Mesenchymal stem cell (in vitro differentiated cells and primary cell): ENCODE measurements around the gene MAPK1.
"Not testable (repeated sequence)": the region's sequence is repeated elsewhere in the genome, so short reads cannot be mapped to it uniquely, and the experiment has no call there.

ENCODE experiments used
- DNase-seq: peaks from one replicate; pipeline ENCODE4 v3.0.0-alpha.2; 2013
- H2AFZ ChIP-seq: one replicate; pipeline ENCODE4 v1.6.1; 2013; ENCODE audit warnings: low read depth, mild to moderate bottlenecking, control low read depth, inconsistent platforms, low read length, moderate library complexity
- H2AK5ac ChIP-seq: 2 replicates; pipeline ENCODE4 v1.6.1; 2013; ENCODE audit warnings: low read length, moderate library complexity, mild to moderate bottlenecking, inconsistent platforms; ENCODE audit not compliant: severe bottlenecking
- H2BK120ac ChIP-seq: one replicate; pipeline ENCODE4 v1.6.1; 2013; ENCODE audit warnings: low read depth, mild to moderate bottlenecking, inconsistent platforms, low read length, moderate library complexity
- H2BK12ac ChIP-seq, 2 experiments: one replicate each; pipeline ENCODE4 v1.6.1; 2013; ENCODE audit warnings: inconsistent platforms in 2 of 2, low read length in 2 of 2, mild to moderate bottlenecking in 2 of 2, moderate library complexity in 2 of 2, control low read depth in 1 of 2
- H2BK15ac ChIP-seq: one replicate; pipeline ENCODE4 v1.6.1; 2013; ENCODE audit warnings: mild to moderate bottlenecking, low read depth, inconsistent platforms; ENCODE audit not compliant: poor library complexity, severe bottlenecking
- H2BK5ac ChIP-seq: 2 replicates; pipeline ENCODE4 v1.6.1; 2013; ENCODE audit warnings: low read depth, mild to moderate bottlenecking, low read length, control low read depth, inconsistent platforms; ENCODE audit not compliant: poor library complexity, severe bottlenecking
- H3K14ac ChIP-seq, 2 experiments: one replicate each; pipeline ENCODE4 v1.6.1; 2013; ENCODE audit warnings: inconsistent platforms in 2 of 2, low read length in 2 of 2, control low read depth in 1 of 2, mild to moderate bottlenecking in 1 of 2, moderate library complexity in 1 of 2
- H3K18ac ChIP-seq, 2 experiments: one replicate each; pipeline ENCODE4 v1.6.1; 2013; ENCODE audit warnings: inconsistent platforms in 2 of 2, low read length in 2 of 2, control low read depth in 1 of 2, low read depth in 1 of 2, mild to moderate bottlenecking in 1 of 2
- H3K23ac ChIP-seq, 2 experiments: one replicate each; pipeline ENCODE4 v1.6.1; 2013; ENCODE audit warnings: inconsistent platforms in 2 of 2, low read length in 2 of 2, mild to moderate bottlenecking in 2 of 2, moderate library complexity in 2 of 2, control low read depth in 1 of 2
- H3K27ac ChIP-seq: 2 replicates; pipeline ENCODE4 v1.5.1; 2013; ENCODE audit warnings: mild to moderate bottlenecking, moderate library complexity, low read length, control low read depth, inconsistent platforms; ENCODE audit not compliant: poor library complexity, severe bottlenecking
- H3K27me3 ChIP-seq, 2 experiments: 2 replicates each; pipeline versions ENCODE4 v1.6.1 to v1.7.0; 2013; ENCODE audit warnings: low read length in 2 of 2, mild to moderate bottlenecking in 2 of 2, moderate library complexity in 2 of 2, control low read depth in 1 of 2, inconsistent platforms in 1 of 2; ENCODE audit not compliant: control insufficient read depth in 1 of 2, insufficient read depth in 1 of 2
- H3K36me3 ChIP-seq, 2 experiments: 2 replicates each; pipeline versions ENCODE4 v1.6.1 to v1.7.0; 2013; ENCODE audit warnings: low read length in 2 of 2, control low read depth in 1 of 2, inconsistent platforms in 1 of 2, low read depth in 1 of 2, mild to moderate bottlenecking in 1 of 2; ENCODE audit not compliant: insufficient read depth in 2 of 2, control insufficient read depth in 1 of 2
- H3K4ac ChIP-seq, 2 experiments: one replicate each; pipeline ENCODE4 v1.6.1; 2013; ENCODE audit warnings: inconsistent platforms in 2 of 2, low read length in 2 of 2, mild to moderate bottlenecking in 2 of 2, moderate library complexity in 2 of 2, control low read depth in 1 of 2, low read depth in 1 of 2
- H3K4me1 ChIP-seq: 2 replicates; pipeline ENCODE4 v1.6.1; 2013; ENCODE audit warnings: low read depth, low read length, control low read depth; ENCODE audit not compliant: control insufficient read depth, insufficient read depth
- H3K4me2 ChIP-seq: 2 replicates; pipeline ENCODE4 v1.6.1; 2013; ENCODE audit warnings: low read length, mild to moderate bottlenecking, inconsistent platforms; ENCODE audit not compliant: poor library complexity, severe bottlenecking
- H3K4me3 ChIP-seq, 2 experiments: 2 replicates each; pipeline versions ENCODE4 v1.5.1 to v1.7.0; 2013; ENCODE audit warnings: low read length in 2 of 2, mild to moderate bottlenecking in 2 of 2, control low read depth in 1 of 2, low read depth in 1 of 2; ENCODE audit not compliant: insufficient read depth in 1 of 2
- H3K79me1 ChIP-seq: replicated peaks from 2 replicates; pipeline ENCODE4 v1.6.1; 2013; ENCODE audit warnings: mild to moderate bottlenecking, control low read depth, low read length, inconsistent platforms; ENCODE audit not compliant: poor library complexity, severe bottlenecking
- H3K9ac ChIP-seq: 2 replicates; pipeline ENCODE4 v1.7.0; 2013; ENCODE audit warnings: mild to moderate bottlenecking, low read length, moderate library complexity
- H3K9me3 ChIP-seq: 2 replicates; pipeline ENCODE4 v1.7.0; 2013; ENCODE audit warnings: mild to moderate bottlenecking, low read length; ENCODE audit not compliant: control insufficient read depth
- H4K8ac ChIP-seq: one replicate; pipeline ENCODE4 v1.6.1; 2013; ENCODE audit warnings: inconsistent platforms, mild to moderate bottlenecking, low read length, moderate library complexity
- H4K91ac ChIP-seq: one replicate; pipeline ENCODE4 v1.6.1; 2013; ENCODE audit warnings: mild to moderate bottlenecking, low read length, inconsistent platforms
- WGBS: methylation state at CpG from one replicate; pipeline ENCODE4 v1.1.7; 2013; ENCODE audit warnings: mixed read lengths; 5-methylcytosine and 5-hydroxymethylcytosine counted together

MAPK1 gene

GRCh38 chr22:21719024-21719423 is 148.4 kb downstream of the MAPK1 start:
- Histone ChIP-seq H3K4me3 (no peak overlapping the region), H3K27ac (no peak overlapping the region), H3K9me3 (no peaks in the 10 kb centered on the region), H3K18ac (no peak overlapping the region), H3K36me3 (no peaks in the 10 kb centered on the region), H3K27me3 (peaks cover 0 to 7% of the 10 kb centered on the region in 2 experiments), H3K4me1 (peaks cover 1% of the 10 kb centered on the region), H3K23ac (no peak overlapping the region), H3K4ac (no peak overlapping the region), H2BK120ac (no peak overlapping the region), H3K9ac (no peak overlapping the region), H4K91ac (no peak overlapping the region), H2BK5ac (no peak overlapping the region), H3K14ac (no peak overlapping the region), H2AFZ (no peak overlapping the region), H3K4me2 (no peak overlapping the region), H2BK12ac (no peak overlapping the region), H4K8ac (no peak overlapping the region), H2AK5ac (no peak overlapping the region), H2BK15ac (no peak overlapping the region), H3K79me1 (no peaks in the 10 kb centered on the region)
- no peak for DNase-seq
- WGBS, result 84% methylated on average over 4 of the region's 4 CpGs

- Histone ChIP-seq H3K27me3 (peaks cover 0 to 11% of the 10 kb centered on the region in 2 experiments), H3K36me3 (no peaks in the 10 kb centered on the region), H3K18ac (no peak overlapping the region), H3K14ac (no peak overlapping the region), H3K9me3 (no peaks in the 10 kb centered on the region), H2BK5ac (no peak overlapping the region), H2AK5ac (no peak overlapping the region), H3K4me3 (no peak overlapping the region), H3K4me1 (peaks cover 1% of the 10 kb centered on the region), H3K23ac (no peak overlapping the region), H2BK120ac (no peak overlapping the region), H2BK12ac (no peak overlapping the region), H4K91ac (no peak overlapping the region), H3K4me2 (no peak overlapping the region), H3K9ac (no peak overlapping the region), H3K27ac (no peak overlapping the region), H2BK15ac (no peak overlapping the region), H2AFZ (no peak overlapping the region), H3K4ac (no peak overlapping the region), H3K79me1 (no peaks in the 10 kb centered on the region), H4K8ac (no peak overlapping the region)
- WGBS, result 75% methylated on average over 2 of the region's 4 CpGs
- DNase-seq, result no peak
These were observed 148.9 kb downstream of the MAPK1 start for GRCh38 chr22:21718499-21718898.

GRCh38 chr22:21716395-21717122 is 150.9 kb downstream of the MAPK1 start:
- not testable (repeated sequence) for H2AFZ ChIP-seq, H2BK120ac ChIP-seq, H3K4me2 ChIP-seq, H3K4me1 ChIP-seq, H2BK5ac ChIP-seq, H3K14ac ChIP-seq, H3K36me3 ChIP-seq, DNase-seq, H3K9me3 ChIP-seq, H2AK5ac ChIP-seq, H3K23ac ChIP-seq, H3K27ac ChIP-seq, H4K8ac ChIP-seq, H3K4ac ChIP-seq, H3K79me1 ChIP-seq, H3K9ac ChIP-seq, H2BK12ac ChIP-seq, H4K91ac ChIP-seq, H2BK15ac ChIP-seq, H3K4me3 ChIP-seq, H3K18ac ChIP-seq
- peaks cover 0 to 11% of the 10 kb centered on the region in 2 experiments for H3K27me3 ChIP-seq
- 95% methylated on average over 13 of the region's 15 CpGs for WGBS

- no peak overlapping the region for H2AK5ac ChIP-seq
- H3K4me3 ChIP-seq, result no peak overlapping the region
- H3K18ac ChIP-seq, result no peak overlapping the region
- no peak overlapping the region for H2AFZ ChIP-seq
- H3K9me3 ChIP-seq, result no peaks in the 10 kb centered on the region
- H3K36me3 ChIP-seq, result no peaks in the 10 kb centered on the region
- no peak overlapping the region for H3K23ac ChIP-seq
- H3K4me2 ChIP-seq, result no peak overlapping the region
- no peak overlapping the region for H3K4ac ChIP-seq
- no peak for DNase-seq
- H3K79me1 ChIP-seq, result no peaks in the 10 kb centered on the region
- no peak overlapping the region for H3K14ac ChIP-seq
- no peak overlapping the region for H2BK12ac ChIP-seq
- H2BK5ac ChIP-seq, result no peak overlapping the region
- H3K27ac ChIP-seq, result no peak overlapping the region
- no peak overlapping the region for H4K91ac ChIP-seq
- no CpG with 5 or more reads among the region's 3 CpGs for WGBS
- H4K8ac ChIP-seq, result no peak overlapping the region
- H2BK120ac ChIP-seq, result no peak overlapping the region
- peaks cover 4% of the 10 kb centered on the region for H3K4me1 ChIP-seq
- no peak overlapping the region for H3K9ac ChIP-seq
- H2BK15ac ChIP-seq, result no peak overlapping the region
- H3K27me3 ChIP-seq, result peaks cover 0 to 11% of the 10 kb centered on the region in 2 experiments
These were observed 152.7 kb downstream of the MAPK1 start for GRCh38 chr22:21714786-21715185.
